Nephron (organoid): ENCODE measurements around the gene LRRC8D.
A peak's percentile ranks its signal among the peaks of the same experiment; 100 is the strongest.

Experiments used
- H3K27ac Mint-ChIP-seq, 3 experiments: 2 replicates each; pipeline ENCODE4 v1.8.0; 2020; ENCODE audit warnings: mixed read lengths in 3 of 3, mild to moderate bottlenecking in 2 of 3, moderate library complexity in 1 of 3
- H3K27me3 Mint-ChIP-seq: 2 replicates; pipeline ENCODE4 v1.8.0; 2021; ENCODE audit warnings: low read depth, mild to moderate bottlenecking, moderate library complexity, mixed read lengths
- H3K36me3 Mint-ChIP-seq: 2 replicates; pipeline ENCODE4 v1.8.0; 2020; ENCODE audit warnings: low read depth, mixed read lengths
- H3K4me1 Mint-ChIP-seq: 2 replicates; pipeline ENCODE4 v1.8.0; 2020; ENCODE audit warnings: mixed read lengths
- H3K4me3 Mint-ChIP-seq, 3 experiments: 2 replicates each; pipeline ENCODE4 v1.8.0; 2020; ENCODE audit warnings: mild to moderate bottlenecking in 3 of 3, mixed read lengths in 3 of 3, moderate library complexity in 2 of 3
- H3K9me3 Mint-ChIP-seq: 2 replicates; pipeline ENCODE4 v1.8.0; 2020; ENCODE audit warnings: mixed read lengths
- CTCF ChIP-seq, 3 experiments: fragments of 200-600 bp; sonication (generic); IDR thresholded peaks; one replicate each; pipeline ENCODE4 v1.5.0; 2021; ENCODE audit warnings: antibody characterized with exemption in 3 of 3; ENCODE audit not compliant: unreplicated experiment in 3 of 3

LRRC8D gene

GRCh38 chr1:89904219-89904980 lies 83.6 kb downstream of the LRRC8D start:
- Mint-ChIP-seq H3K36me3 (no peaks in the 10 kb centered on the region), H3K9me3 (no peaks in the 10 kb centered on the region), H3K27ac (peak overlapping the region; percentile 40 to 57 (median 56))

GRCh38 chr1:89905395-89906058 lies 84.7 kb downstream of the LRRC8D start:
- no peaks in the 10 kb centered on the region for H3K27me3 Mint-ChIP-seq
- no peaks in the 10 kb centered on the region for H3K9me3 Mint-ChIP-seq
- no peak for TF ChIP-seq CTCF (IDR thresholded peaks at IDR 0.05; ENCODE audit: unreplicated experiment in 3 of 3)
- H3K36me3 Mint-ChIP-seq = no peaks in the 10 kb centered on the region
- no peak overlapping the region for H3K4me3 Mint-ChIP-seq
- peak overlapping the region; percentile 90 to 97 (median 90) for H3K27ac Mint-ChIP-seq
- peaks cover 48% of the 10 kb centered on the region for H3K4me1 Mint-ChIP-seq

More at GRCh38 chr1:89904219-89904980, 83.6 kb downstream of the LRRC8D start:
- no peak overlapping the region for H3K4me3 Mint-ChIP-seq
- H3K4me1 Mint-ChIP-seq = peaks cover 47% of the 10 kb centered on the region
- TF ChIP-seq CTCF (IDR thresholded peaks at IDR 0.05; ENCODE audit: unreplicated experiment in 3 of 3) = no peak
- peaks cover 3% of the 10 kb centered on the region for H3K27me3 Mint-ChIP-seq

GRCh38 chr1:89906088-89906487 lies 85.3 kb downstream of the LRRC8D start:
- TF ChIP-seq CTCF (IDR thresholded peaks at IDR 0.05; ENCODE audit: unreplicated experiment in 3 of 3) = no peak
- H3K4me1 Mint-ChIP-seq = peaks cover 53% of the 10 kb centered on the region
- H3K36me3 Mint-ChIP-seq = no peaks in the 10 kb centered on the region
- peak overlapping the region; percentile 90 to 97 (median 90) for H3K27ac Mint-ChIP-seq
- no peak overlapping the region for H3K4me3 Mint-ChIP-seq
- H3K27me3 Mint-ChIP-seq = no peaks in the 10 kb centered on the region
- H3K9me3 Mint-ChIP-seq = no peaks in the 10 kb centered on the region

GRCh38 chr1:89907727-89908212 lies 86.9 kb downstream of the LRRC8D start:
- peaks cover 61% of the 10 kb centered on the region for H3K4me1 Mint-ChIP-seq
- H3K27me3 Mint-ChIP-seq = no peaks in the 10 kb centered on the region
- no peaks in the 10 kb centered on the region for H3K9me3 Mint-ChIP-seq
- H3K27ac Mint-ChIP-seq = peak overlapping the region; percentile 59 to 90 (median 90)
- no peaks in the 10 kb centered on the region for H3K36me3 Mint-ChIP-seq
- TF ChIP-seq CTCF (IDR thresholded peaks at IDR 0.05; ENCODE audit: unreplicated experiment in 3 of 3) = no peak
- H3K4me3 Mint-ChIP-seq = no peak overlapping the region

- Mint-ChIP-seq H3K36me3 (no peaks in the 10 kb centered on the region), H3K4me1 (peaks cover 61% of the 10 kb centered on the region), H3K4me3 (no peak overlapping the region), H3K27ac (peak overlapping the region; percentile 70 to 97 (median 90)), H3K27me3 (no peaks in the 10 kb centered on the region), H3K9me3 (no peaks in the 10 kb centered on the region)
- TF ChIP-seq CTCF (IDR thresholded peaks at IDR 0.05; ENCODE audit: unreplicated experiment in 3 of 3) = no peak
These were observed 87.4 kb downstream of the LRRC8D start for GRCh38 chr1:89908273-89908671.
